GM19324 (cell line): ENCODE data around the gene ABCB7.
"Not testable (repeated sequence)": the region's sequence is repeated elsewhere in the genome, so short reads cannot be mapped to it uniquely, and the experiment has no call there.

Experiments used
- ATAC-seq: cut with Tn5 transposase; IDR thresholded peaks from one replicate; pipeline ENCODE4 v1.9.1; 2021; ENCODE audit warnings: mild to moderate bottlenecking, moderate library complexity; ENCODE audit not compliant: unreplicated experiment, low FRiP score

Gene ABCB7

DNA sequence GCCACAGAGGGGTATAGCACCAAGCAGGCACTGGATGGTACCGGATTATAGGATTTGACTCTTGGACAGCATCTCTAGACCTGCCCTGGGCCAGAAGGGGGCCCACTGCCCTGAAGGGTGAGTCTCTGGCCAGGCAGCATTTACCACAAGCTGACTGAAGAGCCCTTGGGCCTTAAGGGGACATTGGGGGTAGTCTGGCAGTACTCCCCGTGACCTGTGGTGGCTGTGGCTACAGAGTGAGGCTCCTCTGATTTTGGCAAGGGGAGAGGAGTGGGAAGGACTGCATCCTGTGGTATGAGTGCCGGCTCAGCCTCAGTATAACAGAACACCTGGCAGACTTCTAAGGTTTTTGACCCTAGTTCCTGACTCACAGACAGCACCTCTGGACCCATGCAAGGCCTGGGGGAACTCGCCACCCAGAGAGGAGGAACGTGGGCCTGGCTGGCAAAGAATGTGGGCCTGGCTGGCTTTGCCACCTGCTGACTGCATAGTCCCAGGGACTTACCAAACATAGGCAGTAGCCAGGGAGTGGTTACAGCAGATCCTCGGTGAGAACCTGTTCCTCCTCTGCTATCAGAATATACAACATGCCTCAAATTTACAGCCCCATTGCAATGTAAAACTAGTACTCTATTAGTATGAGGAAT lies 48.1 kb downstream of the ABCB7 start:
- no peak for ATAC-seq

DNA sequence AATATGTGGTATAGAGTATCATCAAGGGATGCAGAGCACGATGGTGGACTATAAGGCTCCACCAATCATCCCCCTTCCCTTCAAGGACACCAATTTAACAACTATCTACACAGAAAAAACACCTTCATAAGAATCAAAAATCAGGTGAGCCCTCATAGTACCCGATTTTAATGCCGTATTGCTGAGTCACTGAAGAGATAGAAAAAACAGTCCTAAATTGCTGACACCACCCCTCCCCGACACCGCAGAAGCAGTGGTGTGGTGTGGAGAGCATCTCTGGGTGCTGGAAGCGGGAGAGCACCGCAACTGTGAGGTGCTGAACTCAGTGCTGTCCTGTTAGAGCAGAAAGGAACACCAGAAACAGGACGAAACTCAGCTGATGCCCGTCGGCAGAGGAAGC lies 49.3 kb downstream of the ABCB7 start:
- no peak for ATAC-seq

DNA sequence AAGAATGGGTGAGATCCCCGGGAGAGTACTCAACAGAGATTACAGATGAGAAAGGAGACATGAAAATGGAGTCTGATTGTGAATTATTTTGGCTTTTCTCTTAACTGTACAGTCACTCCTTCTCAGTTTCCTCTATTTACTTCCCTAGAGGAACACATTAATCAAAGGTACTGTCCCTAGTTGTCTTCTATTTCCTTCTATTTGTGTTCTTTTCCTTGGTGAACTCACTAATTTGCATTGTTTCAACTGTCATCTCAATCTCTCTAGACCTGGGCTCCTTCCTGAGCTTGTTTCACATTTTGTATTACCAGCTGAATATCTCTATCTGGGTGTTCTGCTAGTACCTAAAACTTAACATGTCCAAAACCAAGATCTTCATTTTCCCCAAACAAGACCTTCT lies 59.8 kb downstream of the ABCB7 start:
- no peak for ATAC-seq

DNA sequence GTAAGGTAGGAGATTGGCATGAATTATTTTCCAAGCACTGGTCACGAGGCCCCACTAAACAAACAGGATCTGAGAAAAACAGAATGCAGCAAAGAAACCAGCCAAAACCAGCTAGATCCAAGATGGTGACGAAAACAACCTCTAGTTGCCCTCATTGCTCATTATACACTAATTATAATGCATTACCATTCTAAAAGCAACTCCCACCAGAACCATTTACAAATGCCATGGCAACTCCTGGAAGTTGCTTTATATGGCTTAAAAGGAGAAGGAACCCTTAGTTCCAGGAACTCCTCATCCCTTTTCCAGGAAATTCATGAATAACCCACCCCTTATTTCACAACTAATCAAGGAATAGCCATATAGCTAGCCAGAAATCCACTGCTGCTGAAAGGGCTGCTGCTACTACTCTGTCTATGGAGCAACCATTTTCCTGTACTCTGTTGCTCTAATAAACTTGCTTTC lies 69.3 kb downstream of the ABCB7 start:
- no peak for ATAC-seq

DNA sequence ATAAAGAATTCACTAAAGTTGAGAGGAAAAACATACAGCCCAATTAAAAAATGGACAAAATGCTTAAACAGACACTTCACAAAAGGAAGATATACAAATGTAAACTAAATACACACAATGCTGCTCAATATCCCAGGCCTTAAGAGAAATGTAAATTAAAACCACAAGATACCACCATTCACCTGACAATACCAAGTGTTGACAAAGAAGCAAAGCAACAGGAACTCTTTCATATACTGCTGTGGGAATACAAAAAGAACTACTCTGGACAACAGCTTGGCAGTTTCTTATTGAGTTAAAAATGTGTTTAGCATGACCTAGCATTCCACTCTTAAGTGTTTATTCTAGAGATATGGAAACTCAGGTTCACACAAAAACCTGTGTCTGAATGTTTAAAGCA lies 71.3 kb downstream of the ABCB7 start:
- ATAC-seq: no peak

DNA sequence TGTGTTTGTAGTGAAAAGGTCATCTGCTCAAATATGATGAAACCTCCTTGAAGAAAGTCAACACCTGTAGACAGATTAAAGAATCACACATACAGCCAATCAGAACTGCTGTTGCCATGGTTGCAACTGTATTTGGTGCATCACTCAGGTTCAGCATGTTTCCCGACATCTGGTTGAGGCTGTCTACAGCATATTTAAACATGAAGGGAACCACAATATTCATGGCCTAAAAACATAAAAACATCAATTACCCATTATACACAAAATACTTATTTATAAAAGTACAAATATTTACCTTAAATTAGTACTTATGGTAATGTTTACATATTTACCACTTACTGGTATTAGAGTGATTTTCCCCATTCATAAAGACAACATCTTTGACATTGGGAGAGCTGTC lies 79.7 kb downstream of the ABCB7 start:
- ATAC-seq: no peak

DNA sequence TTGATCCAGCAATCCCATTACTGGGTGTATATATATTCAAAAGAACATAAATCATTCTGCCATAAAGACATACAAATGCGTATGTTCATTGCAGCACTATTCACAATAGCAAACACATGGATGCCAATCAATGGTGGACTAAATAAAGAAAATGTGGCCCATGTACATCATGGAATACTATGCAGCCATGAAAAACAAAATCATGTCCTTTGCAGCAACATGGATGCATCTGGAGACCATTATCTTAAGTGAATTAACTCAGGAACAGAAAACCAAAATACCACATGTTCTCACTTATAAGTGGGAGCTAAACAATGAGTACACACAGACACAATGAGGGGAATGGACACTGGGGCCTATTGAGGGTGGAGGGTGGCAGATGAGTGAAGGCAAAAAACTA lies 81.6 kb downstream of the ABCB7 start:
- ATAC-seq: no peak

DNA sequence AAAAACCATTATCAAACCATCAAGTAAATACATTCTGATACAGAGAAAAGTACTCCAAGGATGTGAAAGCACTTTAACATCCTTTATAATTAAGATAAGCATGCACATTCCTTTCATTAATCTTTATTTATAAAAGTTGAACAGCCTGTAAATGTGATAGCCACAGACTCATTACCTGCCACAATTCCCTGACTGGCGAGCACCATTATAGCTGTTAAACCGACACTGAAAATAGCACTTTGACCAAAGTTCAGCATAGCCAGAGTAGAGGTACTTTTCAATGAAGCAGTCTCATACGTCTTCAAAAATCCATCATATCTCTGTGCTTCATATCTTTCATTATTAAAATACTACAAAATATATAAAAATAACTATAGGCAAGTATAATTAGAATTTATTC lies 84.7 kb downstream of the ABCB7 start:
- no peak for ATAC-seq

DNA sequence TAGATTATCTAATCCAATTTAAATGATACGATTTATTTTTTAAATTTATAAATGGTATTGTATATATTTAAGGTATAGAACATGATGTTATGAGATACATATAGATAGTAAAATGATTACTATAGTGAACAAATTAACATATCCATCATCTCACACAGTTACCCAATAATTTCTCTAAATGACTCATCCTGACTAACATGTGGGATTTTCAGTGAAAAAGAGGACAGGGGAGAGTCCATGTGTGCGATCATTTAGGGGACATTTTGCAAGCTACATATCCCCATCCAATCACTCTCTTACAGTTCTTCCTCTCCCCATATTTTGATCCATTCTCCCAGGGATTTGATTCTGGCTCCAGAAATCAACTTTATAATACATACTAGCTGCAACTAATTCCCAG lies 88.2 kb downstream of the ABCB7 start:
- no peak for ATAC-seq

DNA sequence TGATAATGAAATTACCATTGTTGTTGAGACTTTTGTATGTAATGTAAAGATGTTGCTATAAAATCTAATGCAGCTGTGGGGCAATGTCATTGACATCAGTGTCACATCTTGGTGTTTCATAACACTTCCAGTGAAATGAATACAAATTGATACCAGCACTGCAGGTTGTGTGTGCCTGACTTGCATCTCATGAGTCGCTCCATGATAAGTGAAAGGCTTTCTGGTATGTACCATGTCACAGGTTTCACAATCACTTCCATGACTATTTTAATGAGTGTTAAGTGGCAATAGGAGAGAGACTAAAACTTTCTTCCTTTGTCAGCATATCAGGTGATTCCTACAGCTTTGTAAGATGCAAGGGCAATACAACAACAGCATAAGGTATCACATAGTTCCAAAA lies 94.4 kb downstream of the ABCB7 start:
- no peak for ATAC-seq

DNA sequence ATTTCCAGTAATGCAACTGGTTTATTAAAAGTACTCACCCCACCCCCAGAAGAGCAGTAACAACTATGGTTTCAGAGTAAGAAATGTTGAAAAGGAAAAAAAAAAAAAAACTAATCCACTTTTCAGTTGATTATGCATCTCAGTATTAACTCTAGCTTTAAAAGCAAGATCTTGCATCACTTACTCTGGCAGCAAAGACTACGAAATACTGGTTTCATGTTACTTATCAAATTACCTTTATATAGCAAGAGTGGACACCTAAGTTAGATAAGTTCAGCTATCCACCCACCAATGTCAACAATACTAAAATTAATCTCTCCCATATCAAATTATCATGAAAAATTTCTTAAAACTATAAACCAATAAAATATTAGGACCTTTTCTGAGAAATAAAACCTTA lies 105.0 kb downstream of the ABCB7 start:
- ATAC-seq: no peak

DNA sequence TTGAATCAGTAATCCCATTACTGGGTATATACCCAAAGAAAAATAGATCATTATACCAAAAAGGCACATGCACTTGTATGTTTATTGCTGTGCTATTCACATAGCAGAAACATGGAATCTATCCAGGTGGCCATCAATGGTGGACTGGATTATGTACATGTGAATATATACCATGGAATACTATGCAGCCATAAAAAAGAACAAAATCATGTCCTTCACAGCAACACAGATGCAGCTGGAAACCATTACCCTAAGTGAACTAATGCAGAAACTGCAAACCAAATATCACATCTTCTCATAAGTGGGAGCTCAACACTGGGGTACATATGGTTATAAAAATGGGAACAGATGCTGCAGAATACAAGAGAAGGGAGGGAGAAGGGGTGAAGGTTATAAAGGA lies 110.7 kb downstream of the ABCB7 start:
- no peak for ATAC-seq

DNA sequence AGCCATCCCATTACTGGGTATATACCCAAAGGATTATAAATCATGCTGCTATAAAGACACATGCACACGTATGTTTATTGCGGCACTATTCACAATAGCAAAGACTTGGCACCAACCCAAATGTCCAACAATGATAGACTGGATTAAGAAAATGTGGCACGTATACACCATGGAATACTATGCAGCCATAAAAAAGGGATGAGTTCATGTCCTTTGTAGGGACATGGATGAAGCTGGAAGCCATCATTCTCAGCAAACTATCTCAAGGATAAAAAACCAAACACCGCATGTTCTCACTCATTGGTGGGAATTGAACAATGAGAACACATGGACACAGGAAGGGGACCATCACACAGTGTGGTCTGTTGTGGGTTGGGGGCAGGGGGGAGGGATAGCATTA lies 111.9 kb downstream of the ABCB7 start:
- ATAC-seq: not testable (repeated sequence)

DNA sequence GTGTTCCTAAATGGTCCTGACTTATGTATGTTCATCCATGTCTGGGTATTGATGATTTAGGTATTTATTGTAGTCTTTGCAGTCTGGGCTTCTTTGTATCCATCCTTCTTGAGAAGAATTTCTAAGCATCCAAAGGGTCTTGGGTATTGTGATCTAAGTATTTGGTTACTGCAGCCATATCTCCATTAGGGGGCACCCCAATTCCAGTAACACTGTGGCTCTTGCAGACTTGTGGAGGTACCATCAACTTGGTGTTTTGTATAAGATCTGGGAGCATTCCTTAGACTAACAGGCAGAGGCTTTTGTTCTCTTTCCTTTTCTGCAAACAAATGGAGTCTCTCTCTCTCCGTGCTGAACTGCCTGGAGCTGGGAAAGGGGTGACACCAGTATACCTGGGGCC lies 117.2 kb downstream of the ABCB7 start:
- ATAC-seq: no peak
